Mesothelial cell of epicardium (in vitro differentiated cells): ENCODE data around the gene SMOC1. TPM values are rescaled to one million over a fixed set of nuclear protein-coding genes. Genes with fewer than 3 reads are reported as not detected.

Experiments used
- DNase-seq, 2 experiments: peaks; one replicate each; pipeline ENCODE4 v3.0.0; 2021; ENCODE audit warnings: low spot score in 2 of 2; ENCODE audit not compliant: unreplicated experiment in 2 of 2
- H3K27ac Mint-ChIP-seq: 2 replicates; pipeline ENCODE4 v1.8.0; 2021; ENCODE audit warnings: mixed read lengths
- H3K27me3 Mint-ChIP-seq: 2 replicates; pipeline ENCODE4 v1.8.0; 2021; ENCODE audit warnings: low read depth, mixed read lengths
- H3K36me3 Mint-ChIP-seq: 2 replicates; pipeline ENCODE4 v1.8.0; 2021; ENCODE audit warnings: mixed read lengths
- H3K4me1 Mint-ChIP-seq: 2 replicates; pipeline ENCODE4 v1.8.0; 2021; ENCODE audit warnings: mixed read lengths
- H3K4me3 Mint-ChIP-seq: 2 replicates; pipeline ENCODE4 v1.8.0; 2021; ENCODE audit warnings: mild to moderate bottlenecking, moderate library complexity, mixed read lengths
- H3K9me3 Mint-ChIP-seq: 2 replicates; pipeline ENCODE4 v1.8.0; 2021; ENCODE audit warnings: mixed read lengths
- total RNA-seq: library from RNA; stranded (reverse); gene quantifications from 3 replicates; pipeline ENCODE4 v1.2.1, GENCODE V29; 2021
- TF ChIP-seq, protein P1 (sequence below): fragments of 200-600 bp; sonication (generic); IDR thresholded peaks from one replicate; pipeline ENCODE4 v1.5.0; 2021; ENCODE audit warnings: antibody characterized with exemption; ENCODE audit not compliant: unreplicated experiment

The SMOC1 gene
- total RNA-seq, 1 donor from 2014 or later, result 1.5 TPM

DNA sequence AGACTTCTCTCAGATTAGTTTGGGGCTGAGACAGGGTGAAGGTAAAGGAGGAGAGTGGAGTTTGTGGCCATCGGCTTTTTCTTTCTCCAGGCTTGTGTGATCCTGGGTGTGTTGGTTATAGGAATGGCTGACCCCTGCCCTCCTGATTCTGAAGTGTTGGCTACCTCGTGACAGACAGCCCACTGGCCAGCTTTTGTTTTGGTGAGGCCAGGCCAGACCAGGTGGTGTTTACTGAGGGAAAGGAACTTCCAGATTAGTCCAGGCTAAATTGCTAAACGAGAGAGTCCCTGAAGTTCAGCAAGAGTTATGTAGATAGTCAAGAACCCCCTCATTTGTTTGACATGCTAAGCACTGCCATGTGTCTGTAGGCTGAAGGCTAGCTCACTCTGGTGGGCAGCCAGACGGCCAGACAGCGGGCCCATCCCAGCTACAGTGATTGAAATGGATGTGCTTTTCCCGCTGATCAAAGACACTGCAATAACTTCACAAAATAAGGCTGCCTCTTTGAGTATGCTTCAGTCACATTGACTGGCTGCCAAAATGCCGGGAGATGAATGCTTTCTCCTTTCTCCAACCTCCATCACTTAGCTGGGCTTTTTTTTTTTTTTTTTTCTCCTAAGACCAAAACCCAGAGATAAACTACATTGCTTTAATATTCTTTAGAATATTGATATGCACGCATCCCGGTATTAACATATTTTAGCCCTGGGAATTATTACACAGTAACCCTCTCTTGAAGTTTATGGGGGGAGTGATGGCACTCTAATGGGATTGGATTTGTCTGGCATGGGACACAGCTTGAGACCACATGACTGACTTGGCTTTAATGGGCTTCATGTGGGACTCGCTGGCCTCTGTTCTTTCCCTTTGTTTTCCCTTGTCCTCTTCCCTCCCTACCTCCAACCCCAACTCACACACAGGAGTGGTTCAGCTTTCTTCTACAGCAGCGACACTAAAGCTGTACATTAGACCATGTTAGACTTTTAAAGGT, 76.9 kb downstream of the SMOC1 start:
- Mint-ChIP-seq H3K4me1 (no peaks in the 10 kb centered on the region), H3K36me3 (no peaks in the 10 kb centered on the region), H3K9me3 (no peaks in the 10 kb centered on the region), H3K27ac (no peak overlapping the region), H3K27me3 (peaks cover 19% of the 10 kb centered on the region), H3K4me3 (no peak overlapping the region)
- TF ChIP-seq, protein P1, sequence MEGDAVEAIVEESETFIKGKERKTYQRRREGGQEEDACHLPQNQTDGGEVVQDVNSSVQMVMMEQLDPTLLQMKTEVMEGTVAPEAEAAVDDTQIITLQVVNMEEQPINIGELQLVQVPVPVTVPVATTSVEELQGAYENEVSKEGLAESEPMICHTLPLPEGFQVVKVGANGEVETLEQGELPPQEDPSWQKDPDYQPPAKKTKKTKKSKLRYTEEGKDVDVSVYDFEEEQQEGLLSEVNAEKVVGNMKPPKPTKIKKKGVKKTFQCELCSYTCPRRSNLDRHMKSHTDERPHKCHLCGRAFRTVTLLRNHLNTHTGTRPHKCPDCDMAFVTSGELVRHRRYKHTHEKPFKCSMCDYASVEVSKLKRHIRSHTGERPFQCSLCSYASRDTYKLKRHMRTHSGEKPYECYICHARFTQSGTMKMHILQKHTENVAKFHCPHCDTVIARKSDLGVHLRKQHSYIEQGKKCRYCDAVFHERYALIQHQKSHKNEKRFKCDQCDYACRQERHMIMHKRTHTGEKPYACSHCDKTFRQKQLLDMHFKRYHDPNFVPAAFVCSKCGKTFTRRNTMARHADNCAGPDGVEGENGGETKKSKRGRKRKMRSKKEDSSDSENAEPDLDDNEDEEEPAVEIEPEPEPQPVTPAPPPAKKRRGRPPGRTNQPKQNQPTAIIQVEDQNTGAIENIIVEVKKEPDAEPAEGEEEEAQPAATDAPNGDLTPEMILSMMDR, result no peak
- DNase-seq, result no peak

DNA sequence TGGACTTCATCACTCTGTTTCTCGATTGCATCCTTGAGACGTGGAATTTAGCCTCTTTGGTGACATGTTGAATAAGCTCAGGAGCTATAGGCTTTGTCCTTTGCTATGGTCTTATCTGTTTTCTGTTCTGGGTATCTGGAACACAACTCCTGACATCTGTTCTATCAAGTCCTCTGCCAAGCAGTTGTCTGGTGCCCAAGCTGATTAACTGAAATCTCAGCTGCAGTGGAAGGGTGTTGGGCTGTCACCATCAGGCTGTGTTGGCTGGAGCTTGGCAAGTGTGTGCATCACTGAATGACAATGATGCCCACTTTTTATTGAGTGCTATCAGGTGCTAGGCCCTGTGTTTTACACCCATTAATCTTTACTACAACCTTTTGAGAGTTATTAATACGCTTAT, 77.8 kb downstream of the SMOC1 start:
- TF ChIP-seq, protein P1, result no peak
- Mint-ChIP-seq H3K4me1 (no peaks in the 10 kb centered on the region), H3K36me3 (no peaks in the 10 kb centered on the region), H3K27ac (no peak overlapping the region), H3K9me3 (peaks cover 3% of the 10 kb centered on the region), H3K4me3 (no peak overlapping the region), H3K27me3 (peaks cover 21% of the 10 kb centered on the region)
- no peak for DNase-seq

DNA sequence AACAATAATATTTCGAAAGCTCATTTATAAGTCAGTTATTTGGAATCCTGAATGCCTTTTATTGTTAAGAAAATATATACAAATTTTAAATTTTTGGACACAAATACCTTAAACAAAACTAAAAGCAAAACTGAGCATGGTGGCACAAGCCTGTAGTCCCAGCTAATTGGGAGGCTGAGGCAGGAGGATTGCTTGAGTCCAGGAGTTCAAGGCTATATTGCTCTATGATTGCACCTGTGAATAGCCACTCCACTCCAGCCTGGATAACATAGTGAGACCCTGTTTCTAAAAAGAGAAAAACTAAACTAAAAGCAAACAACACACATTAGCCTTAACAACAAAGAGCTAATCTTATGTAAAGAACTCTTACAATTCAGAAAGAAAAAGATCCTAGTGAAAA, 78.8 kb downstream of the SMOC1 start:
- H3K4me1 Mint-ChIP-seq, result no peaks in the 10 kb centered on the region
- H3K9me3 Mint-ChIP-seq, result peaks cover 3% of the 10 kb centered on the region
- H3K27me3 Mint-ChIP-seq, result peaks cover 19% of the 10 kb centered on the region
- no peak for DNase-seq
- TF ChIP-seq, protein P1, result no peak
- no peaks in the 10 kb centered on the region for H3K36me3 Mint-ChIP-seq
- no peak overlapping the region for H3K27ac Mint-ChIP-seq
- no peak overlapping the region for H3K4me3 Mint-ChIP-seq

DNA sequence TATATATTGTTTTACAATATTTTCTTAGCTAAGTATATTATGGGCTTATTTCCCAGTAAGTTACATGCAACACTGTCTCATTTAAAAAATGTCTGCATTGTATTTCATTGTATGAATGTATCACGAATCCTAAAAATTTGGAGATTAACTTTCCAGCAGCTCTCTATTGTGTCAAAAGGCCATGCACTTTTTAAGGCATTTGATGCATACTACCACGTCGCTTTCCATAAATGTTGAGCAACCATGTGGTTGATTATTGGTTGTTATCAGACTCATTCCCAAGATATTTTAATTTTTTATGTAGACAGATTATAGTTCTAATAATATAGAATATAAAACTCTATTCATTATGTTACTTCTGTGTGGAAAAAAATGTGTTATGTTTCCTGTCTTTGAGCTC, 79.9 kb downstream of the SMOC1 start:
- no peak for DNase-seq
- Mint-ChIP-seq H3K36me3 (no peaks in the 10 kb centered on the region), H3K27me3 (peaks cover 14% of the 10 kb centered on the region), H3K9me3 (peaks cover 3% of the 10 kb centered on the region), H3K27ac (no peak overlapping the region), H3K4me1 (no peaks in the 10 kb centered on the region), H3K4me3 (no peak overlapping the region)
- TF ChIP-seq, protein P1, result no peak

DNA sequence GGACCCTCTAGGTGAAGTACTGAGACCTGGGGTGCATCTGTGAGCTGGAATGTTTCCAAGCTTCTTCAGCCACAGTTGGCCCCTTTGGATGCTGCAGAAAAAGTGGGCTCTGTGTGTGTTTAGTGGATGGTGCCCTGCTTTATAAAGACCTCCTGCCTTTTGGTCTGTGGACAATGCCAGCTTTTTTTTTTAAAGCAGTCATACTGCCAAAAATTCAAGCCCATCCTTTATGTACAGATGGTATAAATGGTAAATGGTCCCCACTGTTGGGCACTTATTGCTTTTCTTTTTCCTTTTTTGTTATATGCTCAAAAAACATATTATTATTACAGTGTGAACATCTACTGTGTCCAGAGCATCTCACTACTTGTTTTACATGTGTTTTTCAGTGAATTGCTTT, 81.1 kb downstream of the SMOC1 start:
- Mint-ChIP-seq H3K9me3 (peaks cover 3% of the 10 kb centered on the region), H3K4me3 (no peak overlapping the region), H3K36me3 (no peaks in the 10 kb centered on the region), H3K27me3 (peaks cover 6% of the 10 kb centered on the region), H3K4me1 (no peaks in the 10 kb centered on the region), H3K27ac (no peak overlapping the region)
- TF ChIP-seq, protein P1, result no peak
- no peak for DNase-seq
